OCI-LY1 (cell line): ENCODE results near the gene MORN5.

ENCODE experiments used
- H2AFZ ChIP-seq: fragments of 200-600 bp; sonication (generic), shearing (Covaris generic); 2 replicates; pipeline ENCODE4 v1.6.0; 2014; ENCODE audit warnings: antibody characterized with exemption, mild to moderate bottlenecking, low read length
- H3F3A ChIP-seq: fragments of 200-600 bp; sonication (generic), shearing (Covaris generic); 2 replicates; pipeline ENCODE4 v1.6.0; 2014; ENCODE audit warnings: mild to moderate bottlenecking, antibody characterized with exemption, low read length, moderate library complexity; ENCODE audit not compliant: insufficient read depth
- H3K27ac ChIP-seq: fragments of 200-600 bp; sonication (generic); 2 replicates; pipeline ENCODE4 v1.5.1; 2014; ENCODE audit warnings: low read length, mixed run types, mild to moderate bottlenecking, low read depth; ENCODE audit not compliant: poor library complexity, severe bottlenecking
- H3K27me3 ChIP-seq: fragments of 200-600 bp; sonication (generic); 2 replicates; pipeline ENCODE4 v1.6.0; 2014; ENCODE audit warnings: antibody characterized with exemption, mild to moderate bottlenecking, low read length, moderate library complexity; ENCODE audit not compliant: insufficient read depth
- H3K36me3 ChIP-seq: fragments of 200-600 bp; sonication (generic); 2 replicates; pipeline ENCODE4 v1.6.1; 2014; ENCODE audit warnings: mild to moderate bottlenecking, antibody characterized with exemption, low read length, moderate library complexity, mixed read lengths; ENCODE audit not compliant: insufficient read depth
- H3K4me1 ChIP-seq: fragments of 200-600 bp; sonication (generic); 2 replicates; pipeline ENCODE4 v1.5.1; 2014; ENCODE audit warnings: mild to moderate bottlenecking, low read length, moderate library complexity; ENCODE audit not compliant: insufficient read depth, severe bottlenecking
- H3K4me2 ChIP-seq: fragments of 200-600 bp; sonication (generic), shearing (Covaris generic); 2 replicates; pipeline ENCODE4 v1.6.1; 2014; ENCODE audit warnings: low read length
- H3K4me3 ChIP-seq: fragments of 200-600 bp; sonication (generic); 2 replicates; pipeline ENCODE4 v1.5.1; 2014; ENCODE audit warnings: low read length, low read depth, mild to moderate bottlenecking, mixed read lengths; ENCODE audit not compliant: poor library complexity, severe bottlenecking
- H3K79me2 ChIP-seq: fragments of 200-600 bp; shearing (Covaris generic); 2 replicates; pipeline ENCODE4 v1.6.1; 2016; ENCODE audit warnings: mixed run types, low read length, mixed read lengths; ENCODE audit not compliant: insufficient read depth
- H3K9ac ChIP-seq: fragments of 200-600 bp; sonication (generic), shearing (Covaris generic); 2 replicates; pipeline ENCODE4 v1.6.1; 2014; ENCODE audit warnings: mild to moderate bottlenecking, low read length, mixed read lengths
- H3K9me2 ChIP-seq: fragments of 200-600 bp; sonication (generic), shearing (Covaris generic); 2 replicates; pipeline ENCODE4 v1.6.1; 2014; ENCODE audit warnings: low read depth, mild to moderate bottlenecking, low read length, mixed read lengths
- H3K9me3 ChIP-seq: fragments of 200-600 bp; shearing (Covaris generic); 2 replicates; pipeline ENCODE4 v1.6.1; 2014; ENCODE audit warnings: low read length, mixed read lengths
- H4K20me1 ChIP-seq: fragments of 200-600 bp; sonication (generic), shearing (Covaris generic); 2 replicates; pipeline ENCODE4 v1.6.0; 2016; ENCODE audit warnings: mild to moderate bottlenecking, low read length; ENCODE audit not compliant: insufficient read depth
- EZH2 ChIP-seq: fragments of 200-600 bp; sonication (generic), shearing (Covaris generic); IDR thresholded peaks from 2 replicates; pipeline ENCODE4 v1.8.0; 2017; ENCODE audit warnings: borderline replicate concordance, mixed run types, mild to moderate bottlenecking, antibody characterized with exemption, low read length, moderate library complexity, mixed read lengths
- TF ChIP-seq, protein P1 (sequence below): fragments of 200-600 bp; sonication (generic), shearing (Covaris generic); IDR thresholded peaks from 2 replicates; pipeline ENCODE4 v1.5.1; 2017; ENCODE audit warnings: mild to moderate bottlenecking, antibody characterized with exemption, low read length, moderate library complexity, mixed read lengths

Gene MORN5

DNA sequence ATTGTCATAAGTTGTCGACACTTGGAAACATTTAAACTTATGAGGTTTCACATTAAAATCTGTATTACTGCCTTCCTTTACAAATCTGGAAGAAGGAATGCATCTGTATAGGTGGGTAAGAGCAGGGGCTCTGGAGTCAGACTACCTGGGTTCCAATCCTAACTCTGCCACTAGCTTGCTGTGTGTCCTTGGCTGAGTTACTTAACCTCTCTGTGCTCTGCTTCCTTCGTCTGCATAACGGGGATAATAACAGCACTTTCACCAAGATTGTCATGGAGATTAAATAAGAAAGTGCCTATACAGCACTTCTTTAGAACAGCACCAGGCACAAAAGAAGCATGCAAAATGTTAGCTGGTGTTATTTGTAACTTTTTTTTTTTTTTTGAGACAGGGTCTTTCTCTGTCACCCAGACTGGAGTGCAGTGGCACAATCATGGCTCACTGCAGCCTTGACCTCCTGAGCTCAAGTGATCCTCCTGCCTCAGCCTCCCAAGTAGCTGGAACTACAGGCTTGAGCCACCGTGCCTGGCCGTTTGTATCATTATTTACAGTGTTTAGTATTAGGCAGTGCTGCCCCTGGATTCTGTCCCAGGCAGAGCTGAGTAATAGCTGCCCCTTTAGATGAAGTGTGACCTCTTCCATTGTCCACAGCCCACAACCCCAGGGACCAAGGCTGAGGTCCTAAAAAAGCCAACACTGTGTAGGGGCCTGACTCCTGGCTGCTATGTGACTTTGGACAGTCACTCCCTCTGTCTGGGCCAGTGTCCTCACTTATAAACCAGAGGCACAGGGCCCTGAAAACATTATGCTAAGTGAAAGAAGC lies 41.2 kb upstream of the MORN5 start:
- TF ChIP-seq, protein P1, sequence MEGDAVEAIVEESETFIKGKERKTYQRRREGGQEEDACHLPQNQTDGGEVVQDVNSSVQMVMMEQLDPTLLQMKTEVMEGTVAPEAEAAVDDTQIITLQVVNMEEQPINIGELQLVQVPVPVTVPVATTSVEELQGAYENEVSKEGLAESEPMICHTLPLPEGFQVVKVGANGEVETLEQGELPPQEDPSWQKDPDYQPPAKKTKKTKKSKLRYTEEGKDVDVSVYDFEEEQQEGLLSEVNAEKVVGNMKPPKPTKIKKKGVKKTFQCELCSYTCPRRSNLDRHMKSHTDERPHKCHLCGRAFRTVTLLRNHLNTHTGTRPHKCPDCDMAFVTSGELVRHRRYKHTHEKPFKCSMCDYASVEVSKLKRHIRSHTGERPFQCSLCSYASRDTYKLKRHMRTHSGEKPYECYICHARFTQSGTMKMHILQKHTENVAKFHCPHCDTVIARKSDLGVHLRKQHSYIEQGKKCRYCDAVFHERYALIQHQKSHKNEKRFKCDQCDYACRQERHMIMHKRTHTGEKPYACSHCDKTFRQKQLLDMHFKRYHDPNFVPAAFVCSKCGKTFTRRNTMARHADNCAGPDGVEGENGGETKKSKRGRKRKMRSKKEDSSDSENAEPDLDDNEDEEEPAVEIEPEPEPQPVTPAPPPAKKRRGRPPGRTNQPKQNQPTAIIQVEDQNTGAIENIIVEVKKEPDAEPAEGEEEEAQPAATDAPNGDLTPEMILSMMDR, result no peak
- no peak for TF ChIP-seq EZH2
- Histone ChIP-seq H3K9ac (no peak overlapping the region), H3K9me2 (no peaks in the 10 kb centered on the region), H3K36me3 (no peaks in the 10 kb centered on the region; the same call in 1 of the 2 replicates), H3F3A (no peaks in the 10 kb centered on the region), H3K4me3 (no peak overlapping the region), H3K27me3 (peaks cover 9% of the 10 kb centered on the region; the same call in 1 of the 2 replicates), H3K4me1 (no peaks in the 10 kb centered on the region), H3K4me2 (no peak overlapping the region), H3K79me2 (no peaks in the 10 kb centered on the region), H2AFZ (no peak overlapping the region), H3K27ac (no peak overlapping the region), H3K9me3 (no peaks in the 10 kb centered on the region), H4K20me1 (no peaks in the 10 kb centered on the region)

DNA sequence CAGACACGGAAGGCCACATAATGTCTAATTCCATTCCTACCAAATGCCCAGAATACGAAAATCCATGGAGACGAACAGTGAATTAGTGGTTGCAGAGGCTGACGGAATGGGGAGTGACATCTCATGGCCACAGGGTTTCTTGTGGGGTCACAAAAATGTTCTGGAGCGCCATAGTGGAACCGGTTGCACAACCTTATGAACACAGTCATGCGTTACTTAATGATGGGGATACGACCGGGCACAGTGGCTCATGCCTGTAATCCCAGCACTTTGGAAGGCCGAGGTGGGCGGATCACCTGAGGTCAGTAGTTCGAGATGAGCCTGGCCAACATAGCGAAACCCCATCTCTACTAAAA lies 40.6 kb upstream of the MORN5 start:
- Histone ChIP-seq H3K9ac (no peak overlapping the region), H3K36me3 (no peaks in the 10 kb centered on the region; the same call in 1 of the 2 replicates), H3K9me2 (no peaks in the 10 kb centered on the region), H2AFZ (no peak overlapping the region), H3K27me3 (peaks cover 9% of the 10 kb centered on the region; the same call in 1 of the 2 replicates), H3K9me3 (no peaks in the 10 kb centered on the region), H3K27ac (no peak overlapping the region), H3F3A (no peaks in the 10 kb centered on the region), H3K4me2 (no peak overlapping the region), H3K4me1 (no peaks in the 10 kb centered on the region), H4K20me1 (no peaks in the 10 kb centered on the region), H3K4me3 (no peak overlapping the region), H3K79me2 (no peaks in the 10 kb centered on the region)
- TF ChIP-seq, protein P1, result no peak
- TF ChIP-seq EZH2, result no peak

- Histone ChIP-seq H3K36me3 (no peaks in the 10 kb centered on the region; the same call in 1 of the 2 replicates), H3K27me3 (peaks cover 9% of the 10 kb centered on the region; the same call in 1 of the 2 replicates), H4K20me1 (no peaks in the 10 kb centered on the region), H3K79me2 (no peaks in the 10 kb centered on the region), H2AFZ (no peak overlapping the region), H3K4me3 (no peak overlapping the region), H3K4me2 (no peak overlapping the region), H3F3A (no peaks in the 10 kb centered on the region), H3K9me3 (no peaks in the 10 kb centered on the region), H3K4me1 (no peaks in the 10 kb centered on the region), H3K9me2 (no peaks in the 10 kb centered on the region), H3K27ac (no peak overlapping the region), H3K9ac (no peak overlapping the region)
- TF ChIP-seq, protein P1, result no peak
- TF ChIP-seq EZH2, result no peak
Measured at GRCh38 chr9:122119721-122120120, 40.0 kb upstream of the MORN5 start.
